MM.1S (cell line): ENCODE data around the gene TUBA4B.

Experiments
- CTCF ChIP-seq: fragments of 300-600 bp; sonication (generic); IDR thresholded peaks from 2 replicates; pipeline ENCODE4 v1.5.1; 2016; ENCODE audit warnings: antibody characterized with exemption, low read length, mixed read lengths
- EZH2phosphoT487 ChIP-seq: fragments of 300-600 bp; sonication (generic); IDR thresholded peaks from 2 replicates; pipeline ENCODE4 v1.6.1; 2018; ENCODE audit warnings: antibody characterized with exemption, low read length

- TF ChIP-seq EZH2phosphoT487 = no peak
- TF ChIP-seq CTCF = no peak
Measured at GRCh38 chr2:219300022-219300421, 47.0 kb downstream of the TUBA4B start.
